ENCODE data around the gene KCNMA1. TPM values are rescaled to one million over a fixed set of nuclear protein-coding genes. Genes with fewer than 3 reads are reported as not detected.

The KCNMA1 gene
- total RNA-seq, 2 experiments from 2014 or later: not detected

DNA sequence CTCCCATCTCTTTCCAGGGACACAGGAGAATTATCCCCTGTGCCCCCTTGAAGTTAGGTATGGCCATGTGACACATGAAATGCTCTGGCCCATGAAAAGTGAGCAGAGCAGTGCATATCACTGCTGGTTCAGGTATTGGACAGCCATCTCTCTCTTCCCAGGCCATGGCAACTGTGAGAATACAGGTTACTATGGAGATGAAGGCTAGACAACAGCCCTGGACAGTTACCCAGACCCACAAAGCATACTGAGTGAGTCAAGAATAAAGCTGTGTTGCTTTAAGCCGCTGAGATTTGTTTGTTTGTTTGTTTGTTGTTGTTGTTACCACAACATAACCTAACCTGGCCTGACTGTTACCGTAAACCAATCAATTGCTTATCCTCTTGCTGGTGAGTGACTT is 722.3 kb downstream of the KCNMA1 start:
- Mint-ChIP-seq H3K27me3 (no peaks in the 10 kb centered on the region), H3K4me1 (ENCODE audit: low read depth) (no peaks in the 10 kb centered on the region), H3K27ac (no peak overlapping the region), H3K4me3 (no peak overlapping the region), H3K9me3 (no peaks in the 10 kb centered on the region), H3K36me3 (no peaks in the 10 kb centered on the region)
- no peak for DNase-seq
- CTCF ChIA-PET: no interaction called here
- intact Hi-C loops (cut with micrococcal nuclease): no loop called here
- POLR2A ChIA-PET: no interaction called here

DNA sequence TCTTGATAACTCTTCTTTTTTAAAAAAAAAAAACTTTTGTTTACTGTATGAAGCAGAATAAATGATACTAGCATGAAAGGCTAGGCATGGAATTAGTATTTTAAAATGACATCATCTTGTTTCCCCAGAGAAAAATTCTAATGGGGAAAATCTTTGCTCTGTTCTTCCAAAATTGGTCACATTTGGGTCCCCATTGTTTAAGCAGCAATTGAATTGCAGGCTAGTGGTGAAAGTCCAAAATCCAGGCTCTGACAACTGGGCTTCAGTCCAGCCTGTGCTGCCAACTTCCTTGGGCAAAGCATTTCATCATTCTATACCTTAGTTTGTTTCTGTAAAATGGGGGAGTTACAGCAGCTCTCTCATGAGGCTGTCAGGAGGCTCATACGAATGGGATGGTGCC is 726.4 kb downstream of the KCNMA1 start:
- no peak for DNase-seq
- intact Hi-C loops (cut with micrococcal nuclease): no loop called here
- ChIA-PET CTCF (no interaction called here), POLR2A (no interaction called here)
- H3K27me3 Mint-ChIP-seq: no peaks in the 10 kb centered on the region
- H3K4me1 Mint-ChIP-seq (ENCODE audit: low read depth): no peaks in the 10 kb centered on the region
- H3K36me3 Mint-ChIP-seq: no peaks in the 10 kb centered on the region
- H3K4me3 Mint-ChIP-seq: no peak overlapping the region
- no peaks in the 10 kb centered on the region for H3K9me3 Mint-ChIP-seq
- no peak overlapping the region for H3K27ac Mint-ChIP-seq

DNA sequence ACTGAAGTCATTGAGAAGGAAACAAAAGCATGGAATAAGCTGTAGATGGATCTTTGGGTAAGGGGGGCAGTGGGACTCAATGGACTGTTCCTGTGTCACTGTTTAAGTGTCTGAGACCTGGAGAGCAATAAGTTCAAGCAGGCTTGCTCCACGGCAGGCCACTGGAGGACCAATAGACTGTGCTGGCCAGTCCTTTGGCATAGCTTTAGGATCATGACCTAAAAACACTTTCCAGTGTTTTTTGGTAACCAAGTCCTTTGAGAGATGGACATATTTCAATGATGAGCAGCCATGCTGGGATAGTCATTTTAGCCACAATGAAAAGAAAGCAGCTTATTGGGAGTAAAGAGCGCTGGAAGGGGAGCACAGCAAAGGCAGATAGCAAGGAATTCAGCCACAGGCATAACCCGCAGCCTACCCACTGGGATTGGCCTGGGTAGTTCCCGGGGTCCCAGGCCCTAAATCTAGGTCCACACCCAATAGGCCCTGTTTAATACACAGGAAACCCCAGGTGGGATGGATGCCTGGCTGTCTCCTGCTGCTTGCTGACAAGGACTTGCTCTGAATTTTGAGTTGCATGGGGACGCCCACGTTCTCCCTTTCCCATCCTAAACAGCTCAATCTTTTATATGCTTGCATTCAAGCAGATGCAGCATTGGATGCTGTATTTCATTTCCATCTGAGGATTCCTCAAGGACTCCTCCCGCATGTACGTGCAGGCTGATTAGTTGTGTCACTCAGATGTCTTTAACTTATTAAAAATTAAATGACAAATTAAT is 727.2 kb downstream of the KCNMA1 start:
- Mint-ChIP-seq H3K4me3 (no peak overlapping the region), H3K4me1 (ENCODE audit: low read depth) (no peaks in the 10 kb centered on the region), H3K36me3 (no peaks in the 10 kb centered on the region), H3K9me3 (no peaks in the 10 kb centered on the region), H3K27ac (no peak overlapping the region), H3K27me3 (no peaks in the 10 kb centered on the region)
- no peak for DNase-seq
- CTCF ChIA-PET: no interaction called here
- intact Hi-C loops (cut with micrococcal nuclease): no loop called here
- POLR2A ChIA-PET: no interaction called here

DNA sequence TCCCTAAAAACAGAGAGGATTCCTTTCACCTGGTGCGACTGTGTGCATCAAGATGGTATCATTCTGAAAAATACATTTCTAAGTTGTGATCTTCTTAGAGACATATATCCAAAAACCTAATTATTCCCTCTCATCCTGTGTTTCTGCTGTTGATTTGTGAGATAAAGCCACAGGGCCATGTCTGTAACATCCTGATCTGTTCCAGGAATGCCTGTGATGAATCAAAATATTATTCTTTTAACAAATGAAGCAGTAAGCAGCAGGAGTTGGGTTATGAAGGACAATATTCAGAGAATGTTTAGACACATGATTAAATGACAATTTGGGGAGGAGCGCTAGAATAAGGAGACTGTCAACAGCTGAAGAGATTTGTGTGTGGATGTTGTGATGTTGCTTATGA is 731.4 kb downstream of the KCNMA1 start:
- Mint-ChIP-seq H3K36me3 (no peaks in the 10 kb centered on the region), H3K4me1 (ENCODE audit: low read depth) (no peaks in the 10 kb centered on the region), H3K9me3 (no peaks in the 10 kb centered on the region), H3K27me3 (no peaks in the 10 kb centered on the region), H3K4me3 (no peak overlapping the region), H3K27ac (no peak overlapping the region)
- POLR2A ChIA-PET: no interaction called here
- intact Hi-C loops (cut with micrococcal nuclease): no loop called here
- DNase-seq: no peak
- CTCF ChIA-PET: no interaction called here

DNA sequence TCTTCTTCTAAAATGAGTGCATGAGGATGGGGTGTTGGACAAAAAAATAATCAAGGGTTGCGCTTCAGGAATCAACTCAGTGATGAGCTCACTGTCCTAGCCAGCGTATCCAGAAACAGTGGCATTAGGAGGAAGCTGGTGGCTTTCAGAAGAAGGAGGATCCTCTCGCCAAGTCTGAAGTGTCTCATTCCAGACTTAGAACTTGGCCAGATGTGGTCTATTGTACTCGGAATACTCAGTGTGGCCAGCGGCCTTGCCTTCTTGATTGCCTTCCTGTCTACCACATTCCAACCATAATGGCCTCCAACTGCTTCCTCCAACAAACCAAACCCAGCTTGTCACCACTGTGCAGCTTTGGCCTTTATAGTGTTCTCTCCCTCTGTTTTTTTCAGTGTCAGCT is 732.4 kb downstream of the KCNMA1 start:
- Mint-ChIP-seq H3K27ac (no peak overlapping the region), H3K9me3 (no peaks in the 10 kb centered on the region), H3K4me1 (ENCODE audit: low read depth) (no peaks in the 10 kb centered on the region), H3K4me3 (no peak overlapping the region), H3K36me3 (no peaks in the 10 kb centered on the region), H3K27me3 (no peaks in the 10 kb centered on the region)
- intact Hi-C loops (cut with micrococcal nuclease): no loop called here
- ChIA-PET POLR2A (no interaction called here), CTCF (no interaction called here)
- DNase-seq: no peak

DNA sequence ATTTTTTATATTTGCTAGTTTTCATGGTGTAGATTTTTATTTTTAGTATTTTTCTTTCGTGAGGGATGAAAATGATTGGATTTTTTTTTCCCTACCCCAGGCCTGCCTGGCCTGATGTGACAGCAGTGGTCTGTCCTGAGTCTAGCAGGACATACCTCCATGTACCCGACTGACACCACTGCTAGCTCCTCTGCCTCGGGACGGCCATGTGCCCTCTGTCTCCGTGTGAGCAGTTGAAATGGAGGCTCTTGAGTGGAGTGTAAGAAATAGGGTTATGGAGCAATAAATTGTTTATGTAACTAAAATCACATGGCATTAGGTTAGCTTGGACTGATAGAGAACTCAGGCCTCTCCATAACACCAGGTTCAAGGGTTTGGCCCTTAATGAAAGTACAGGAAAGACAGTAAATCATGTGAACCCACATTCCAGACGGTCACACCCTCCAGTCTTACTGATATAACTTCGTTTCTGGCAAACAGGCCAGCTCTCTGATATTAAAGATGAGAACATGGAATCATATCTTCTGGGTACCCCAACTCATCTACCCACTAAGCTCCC is 734.1 kb downstream of the KCNMA1 start:
- Mint-ChIP-seq H3K9me3 (no peaks in the 10 kb centered on the region), H3K27ac (no peak overlapping the region), H3K36me3 (no peaks in the 10 kb centered on the region), H3K4me1 (ENCODE audit: low read depth) (no peaks in the 10 kb centered on the region), H3K4me3 (no peak overlapping the region), H3K27me3 (no peaks in the 10 kb centered on the region)
- POLR2A ChIA-PET: interaction anchor here (0.6 kb wide), 1 partner anchor 13 kb away, joined by 3 read pairs; no protein-coding TSS in a partner anchor
- intact Hi-C loops (cut with micrococcal nuclease): no loop called here
- no peak for DNase-seq
- CTCF ChIA-PET: interaction anchor here (0.6 kb wide), 1 partner anchor 141 kb away, joined by 3 read pairs; no protein-coding TSS in a partner anchor

DNA sequence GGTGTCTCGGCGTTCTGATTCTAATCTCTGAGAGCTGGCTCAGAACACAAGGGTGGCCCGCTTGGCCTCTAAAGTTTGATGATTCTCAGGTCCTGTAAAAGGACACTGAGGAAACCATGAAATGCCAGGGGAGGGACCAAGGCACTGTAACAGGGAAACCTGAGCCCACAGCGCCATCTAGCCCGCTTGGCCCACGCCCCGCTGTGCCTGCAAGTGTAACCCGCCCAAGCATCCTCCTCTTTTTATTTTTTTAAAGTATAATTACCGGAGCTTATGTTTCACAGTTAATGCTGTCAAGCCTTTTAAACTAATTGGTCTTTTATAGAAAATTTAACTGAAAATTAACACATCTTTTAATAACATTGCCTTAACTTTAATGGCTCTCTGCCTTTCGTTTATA is 734.7 kb downstream of the KCNMA1 start:
- no peak for DNase-seq
- no peaks in the 10 kb centered on the region for H3K27me3 Mint-ChIP-seq
- H3K4me1 Mint-ChIP-seq (ENCODE audit: low read depth): no peaks in the 10 kb centered on the region
- H3K27ac Mint-ChIP-seq: no peak overlapping the region
- no peaks in the 10 kb centered on the region for H3K9me3 Mint-ChIP-seq
- ChIA-PET POLR2A (interaction anchor here (0.6 kb wide), 1 partner anchor 13 kb away, joined by 3 read pairs; no protein-coding TSS in a partner anchor), CTCF (no interaction called here)
- intact Hi-C loops (cut with micrococcal nuclease): no loop called here
- H3K4me3 Mint-ChIP-seq: no peak overlapping the region
- H3K36me3 Mint-ChIP-seq: no peaks in the 10 kb centered on the region

DNA sequence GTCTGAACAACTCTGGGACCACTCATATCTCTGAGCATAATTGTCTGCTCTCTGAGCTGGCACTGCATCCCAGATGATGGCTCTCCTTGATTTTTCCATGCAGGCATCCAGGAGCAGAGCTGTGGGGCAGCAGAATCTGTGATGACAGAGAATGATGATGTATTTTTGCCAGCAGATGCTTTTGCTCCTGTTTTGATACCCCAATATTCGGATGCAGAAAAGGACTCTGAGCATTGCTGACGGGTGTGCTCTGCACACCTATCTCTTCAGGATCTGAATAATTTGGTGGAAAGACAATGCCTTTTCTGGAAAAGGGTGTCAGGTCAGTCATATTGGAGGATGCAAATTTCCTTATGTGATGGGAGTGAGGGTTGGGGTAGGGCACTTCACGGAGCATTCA is 735.9 kb downstream of the KCNMA1 start:
- H3K4me3 Mint-ChIP-seq: no peak overlapping the region
- POLR2A ChIA-PET: no interaction called here
- intact Hi-C loops (cut with micrococcal nuclease): no loop called here
- no peak for DNase-seq
- no peak overlapping the region for H3K27ac Mint-ChIP-seq
- no peaks in the 10 kb centered on the region for H3K27me3 Mint-ChIP-seq
- no peaks in the 10 kb centered on the region for H3K9me3 Mint-ChIP-seq
- CTCF ChIA-PET: no interaction called here
- H3K4me1 Mint-ChIP-seq (ENCODE audit: low read depth): no peaks in the 10 kb centered on the region
- H3K36me3 Mint-ChIP-seq: no peaks in the 10 kb centered on the region

DNA sequence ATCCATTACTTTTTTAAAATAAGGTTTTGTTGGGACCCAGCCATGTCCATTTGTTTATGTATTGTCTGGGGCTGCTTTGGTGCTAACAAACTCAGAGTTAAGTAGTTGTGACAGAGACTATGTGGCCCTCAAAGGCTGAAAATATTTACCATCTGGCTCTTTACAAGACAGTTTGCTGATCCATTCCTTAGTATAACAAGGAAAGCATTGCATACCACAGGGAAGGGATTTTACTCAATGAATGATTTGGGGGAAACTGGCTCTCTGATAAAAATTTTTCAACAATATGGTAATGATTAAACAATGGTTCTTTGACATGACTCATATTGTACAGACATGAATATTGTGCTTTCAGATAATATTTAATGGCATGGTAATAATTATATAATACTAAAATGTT is 738.1 kb downstream of the KCNMA1 start:
- CTCF ChIA-PET: no interaction called here
- Mint-ChIP-seq H3K4me3 (no peak overlapping the region), H3K9me3 (peaks cover 6% of the 10 kb centered on the region), H3K36me3 (no peaks in the 10 kb centered on the region), H3K27ac (no peak overlapping the region), H3K4me1 (ENCODE audit: low read depth) (no peaks in the 10 kb centered on the region), H3K27me3 (no peaks in the 10 kb centered on the region)
- intact Hi-C loops (cut with micrococcal nuclease): no loop called here
- POLR2A ChIA-PET: no interaction called here
- DNase-seq: no peak

DNA sequence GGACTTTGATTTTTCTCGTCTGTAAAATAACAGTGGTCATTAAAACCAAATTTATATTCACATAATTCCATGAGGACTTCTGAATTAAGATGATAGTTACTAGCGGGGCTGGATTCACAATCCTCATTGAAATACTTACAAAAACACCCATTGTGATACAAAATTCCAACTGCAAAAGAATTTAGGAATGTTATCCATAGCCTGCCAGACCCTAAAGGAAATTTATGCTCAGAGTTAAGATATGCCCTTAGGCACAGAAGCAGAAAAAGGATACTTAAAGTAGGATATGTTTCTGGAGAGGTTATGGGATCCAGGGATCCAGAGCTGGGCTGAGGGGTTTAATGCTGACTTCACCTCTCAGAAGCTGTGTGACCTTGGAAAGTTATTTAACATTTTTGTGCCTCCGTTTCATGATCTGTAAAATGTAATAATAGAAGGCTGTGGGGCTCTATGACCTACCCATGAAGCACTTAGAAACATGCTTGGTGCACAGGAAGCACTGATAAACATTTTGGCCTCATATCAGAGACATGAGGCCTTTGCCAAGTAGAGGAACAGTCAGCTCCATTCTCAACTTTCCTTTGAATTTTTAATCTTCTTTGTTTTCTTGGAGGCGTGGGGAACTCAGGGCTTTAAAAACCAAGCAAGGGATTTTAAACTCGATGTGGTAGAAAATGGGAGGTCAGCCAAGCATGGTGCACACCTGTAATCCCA is 744.7 kb downstream of the KCNMA1 start:
- no peak overlapping the region for H3K4me3 Mint-ChIP-seq
- H3K27me3 Mint-ChIP-seq: no peaks in the 10 kb centered on the region
- ChIA-PET CTCF (no interaction called here), POLR2A (no interaction called here)
- no peak overlapping the region for H3K27ac Mint-ChIP-seq
- no peaks in the 10 kb centered on the region for H3K36me3 Mint-ChIP-seq
- DNase-seq: no peak
- no peaks in the 10 kb centered on the region for H3K4me1 Mint-ChIP-seq (ENCODE audit: low read depth)
- intact Hi-C loops (cut with micrococcal nuclease): no loop called here
- peaks cover 9% of the 10 kb centered on the region for H3K9me3 Mint-ChIP-seq

DNA sequence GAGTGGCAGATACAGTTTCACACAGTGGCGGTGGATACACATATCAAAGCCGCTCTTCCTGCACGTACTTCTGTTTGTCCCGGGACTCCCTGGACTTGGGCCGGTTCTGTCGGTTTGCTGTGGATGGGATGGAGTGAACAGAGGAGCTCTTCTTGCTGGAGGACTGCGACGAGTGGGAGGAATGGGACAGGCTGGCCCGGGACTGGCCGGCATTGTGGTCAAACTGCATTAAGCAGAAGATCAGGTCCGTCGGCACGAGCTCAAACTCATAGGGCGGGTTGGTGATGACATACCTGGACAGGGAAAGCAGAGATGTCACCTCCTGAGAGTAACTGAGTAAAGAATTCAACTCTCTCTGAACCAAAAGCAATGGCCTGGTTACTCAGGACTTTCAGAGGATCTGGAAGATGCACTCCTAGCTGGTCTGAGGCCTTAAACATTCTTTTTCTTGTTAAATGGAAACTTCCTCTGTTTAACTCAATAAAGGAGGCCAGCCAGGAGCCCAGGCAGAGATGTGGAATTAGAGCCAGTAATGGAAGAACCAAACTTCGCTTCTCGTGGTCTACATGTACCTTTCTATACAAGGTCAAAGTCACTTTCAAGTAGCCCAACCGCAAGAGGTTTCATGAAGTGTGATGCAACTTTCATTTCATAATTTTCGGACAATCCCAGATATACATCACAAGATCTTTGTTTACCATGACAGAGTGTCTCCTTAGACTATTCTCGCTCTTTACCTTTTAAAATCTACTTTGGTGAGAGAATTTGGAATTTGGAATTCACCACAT is 750.2 kb downstream of the KCNMA1 start:
- intact Hi-C loops (cut with micrococcal nuclease): no loop called here
- Mint-ChIP-seq H3K4me3 (no peak overlapping the region), H3K27ac (no peak overlapping the region), H3K36me3 (no peaks in the 10 kb centered on the region), H3K27me3 (no peaks in the 10 kb centered on the region), H3K9me3 (no peaks in the 10 kb centered on the region), H3K4me1 (ENCODE audit: low read depth) (no peaks in the 10 kb centered on the region)
- ChIA-PET CTCF (no interaction called here), POLR2A (no interaction called here)
- DNase-seq: no peak

DNA sequence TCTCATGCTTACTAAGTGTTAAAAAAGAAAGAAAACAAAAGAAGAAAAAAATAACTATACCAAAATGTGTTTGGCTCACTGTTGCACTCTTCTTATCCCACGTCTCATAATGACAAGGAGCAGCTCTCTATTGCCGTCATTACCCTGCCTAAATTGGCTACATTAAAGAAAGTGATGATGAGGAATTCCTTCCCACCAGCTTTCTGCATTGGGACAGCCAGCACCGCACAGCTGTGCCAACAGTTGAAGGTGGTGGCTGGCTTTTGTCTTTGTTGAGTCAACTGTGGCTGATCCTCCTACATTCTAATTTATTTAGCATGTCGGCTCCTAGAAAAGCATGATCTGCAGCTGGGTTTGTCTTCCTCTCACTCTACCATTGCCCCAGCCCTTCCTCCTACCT is 751.8 kb downstream of the KCNMA1 start:
- no peak overlapping the region for H3K27ac Mint-ChIP-seq
- intact Hi-C loops (cut with micrococcal nuclease): no loop called here
- no peaks in the 10 kb centered on the region for H3K9me3 Mint-ChIP-seq
- CTCF ChIA-PET: no interaction called here
- POLR2A ChIA-PET: no interaction called here
- no peak for DNase-seq
- H3K36me3 Mint-ChIP-seq: no peaks in the 10 kb centered on the region
- no peak overlapping the region for H3K4me3 Mint-ChIP-seq
- no peaks in the 10 kb centered on the region for H3K27me3 Mint-ChIP-seq
- H3K4me1 Mint-ChIP-seq (ENCODE audit: low read depth): no peaks in the 10 kb centered on the region

All from activated CD4-positive, alpha-beta memory T cell treated with anti-CD3 and anti-CD28 coated beads for 36 hours (primary cell).